ENCODE data around the gene SCAI. TPM values are rescaled to one million over a fixed set of nuclear protein-coding genes. Genes with fewer than 3 reads are reported as not detected.
"Not testable (repeated sequence)": the region's sequence is repeated elsewhere in the genome, so short reads cannot be mapped to it uniquely, and the experiment has no call there.

Gene SCAI
- total RNA-seq, 2 experiments from 2014 or later: 9.0 to 10.8 TPM

DNA sequence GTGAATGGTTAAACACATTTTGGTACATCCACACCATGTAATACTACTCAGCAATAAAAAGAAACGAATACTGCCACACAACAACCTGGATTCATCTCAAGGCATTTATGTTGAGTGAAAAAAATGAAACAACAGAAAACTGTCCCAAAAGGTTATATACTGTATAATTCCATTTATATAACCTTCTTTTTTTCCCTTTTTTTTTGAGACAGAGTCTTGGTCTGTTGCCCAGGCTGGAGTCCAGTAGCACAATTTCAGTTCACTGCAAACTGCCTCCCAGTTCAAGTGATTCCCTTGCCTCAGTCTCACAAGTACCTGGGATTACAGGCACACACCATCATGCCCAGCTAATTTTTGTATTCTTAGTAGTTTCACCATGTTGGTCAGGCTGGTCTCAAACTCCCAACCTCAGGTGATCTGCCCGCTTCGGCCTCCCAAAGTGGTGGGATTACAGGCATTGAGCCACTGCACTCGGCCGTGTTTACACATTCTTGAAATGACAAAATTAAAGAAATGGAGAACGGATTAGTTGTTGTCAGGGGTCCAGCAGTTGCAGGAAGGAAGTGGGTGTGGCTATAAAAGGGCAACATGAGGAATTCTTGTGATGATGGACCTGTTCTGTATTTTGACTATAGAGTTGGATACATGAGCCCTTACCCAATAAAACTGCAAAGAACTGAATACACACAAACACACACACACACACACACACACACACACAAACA, 28.9 kb upstream of the SCAI start:
- DNase-seq: no peak
- Mint-ChIP-seq H3K27me3 (no peaks in the 10 kb centered on the region), H3K36me3 (peaks cover 22% of the 10 kb centered on the region), H3K27ac (peak overlapping the region; percentile 44), H3K9me3 (no peaks in the 10 kb centered on the region), H3K4me1 (ENCODE audit: low read depth) (peaks cover 35% of the 10 kb centered on the region), H3K4me3 (no peak overlapping the region)
- ChIA-PET POLR2A (no interaction called here), CTCF (no interaction called here)
- intact Hi-C loops (cut with micrococcal nuclease): no loop called here

DNA sequence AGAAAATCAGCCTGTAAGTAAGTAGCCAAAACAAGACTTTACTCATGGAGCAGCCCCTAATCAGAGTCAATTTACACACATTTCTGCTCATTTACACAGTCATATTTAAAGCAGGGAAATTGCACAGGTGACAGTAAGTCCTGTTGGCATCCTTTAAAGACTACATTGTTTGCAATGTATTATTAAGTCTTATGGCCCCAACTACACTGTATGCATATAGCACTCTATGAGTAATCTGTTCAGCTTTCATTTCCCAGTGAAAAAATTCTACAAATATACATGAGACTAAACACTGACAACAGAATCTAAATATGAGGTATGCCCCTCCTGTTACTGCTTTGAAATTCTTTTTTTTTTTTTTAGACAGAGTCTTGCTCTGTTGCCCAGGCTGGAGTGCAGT, 26.6 kb upstream of the SCAI start:
- Mint-ChIP-seq H3K27me3 (no peaks in the 10 kb centered on the region), H3K4me1 (ENCODE audit: low read depth) (peaks cover 34% of the 10 kb centered on the region), H3K36me3 (peaks cover 21% of the 10 kb centered on the region), H3K9me3 (no peaks in the 10 kb centered on the region), H3K4me3 (no peak overlapping the region), H3K27ac (no peak overlapping the region)
- intact Hi-C loops (cut with micrococcal nuclease): no loop called here
- DNase-seq: no peak
- ChIA-PET CTCF (no interaction called here), POLR2A (no interaction called here)

DNA sequence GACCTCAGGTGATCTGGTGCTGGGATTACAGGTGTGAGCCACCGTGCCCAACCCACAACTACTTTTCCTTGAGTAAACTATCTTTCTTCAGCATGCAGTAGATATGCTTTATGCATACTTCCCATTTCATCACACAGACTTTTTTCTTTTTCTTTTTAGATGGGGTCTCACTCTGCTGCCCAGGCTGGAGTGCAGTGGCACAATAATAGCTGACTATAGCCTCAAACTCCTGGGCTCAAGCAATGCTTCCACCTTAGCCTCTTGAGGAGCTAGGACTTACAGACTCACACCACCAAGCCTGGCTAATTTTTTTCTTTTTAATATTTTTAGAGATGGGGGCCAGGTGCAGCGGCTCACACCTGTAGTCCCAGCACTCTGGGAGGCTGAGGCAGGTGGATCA, 23.4 kb upstream of the SCAI start:
- Mint-ChIP-seq H3K27me3 (no peaks in the 10 kb centered on the region), H3K4me1 (ENCODE audit: low read depth) (peaks cover 15% of the 10 kb centered on the region), H3K9me3 (no peaks in the 10 kb centered on the region), H3K36me3 (peaks cover 16% of the 10 kb centered on the region), H3K4me3 (no peak overlapping the region), H3K27ac (no peak overlapping the region)
- POLR2A ChIA-PET: no interaction called here
- intact Hi-C loops (cut with micrococcal nuclease): no loop called here
- no peak for DNase-seq
- CTCF ChIA-PET: no interaction called here

DNA sequence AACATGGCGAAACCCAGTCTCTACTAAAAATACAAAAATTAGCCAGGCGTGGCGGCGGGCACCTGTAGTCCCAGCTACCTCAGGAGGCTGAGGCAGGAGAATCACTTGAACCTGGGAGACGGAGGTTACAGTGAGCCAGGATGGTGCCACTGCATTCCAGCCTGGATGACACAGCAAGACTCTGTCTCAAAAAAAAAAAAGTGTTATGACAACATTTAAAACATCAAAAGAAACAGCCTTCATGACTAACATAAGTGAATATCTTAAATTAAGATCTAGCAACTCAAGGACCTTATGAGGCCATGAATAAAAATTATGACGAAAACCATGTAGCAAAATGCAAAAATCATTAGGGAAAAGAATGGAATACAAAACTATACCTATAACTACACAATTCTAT, 19.6 kb upstream of the SCAI start:
- H3K4me1 Mint-ChIP-seq (ENCODE audit: low read depth); POLR2A ChIA-PET; intact Hi-C loops (cut with micrococcal nuclease); H3K36me3 Mint-ChIP-seq; CTCF ChIA-PET; H3K27ac Mint-ChIP-seq; H3K4me3 Mint-ChIP-seq; DNase-seq; H3K9me3 Mint-ChIP-seq; H3K27me3 Mint-ChIP-seq: not testable (repeated sequence)

- Mint-ChIP-seq H3K36me3 (peaks cover 6% of the 10 kb centered on the region), H3K4me1 (ENCODE audit: low read depth) (peaks cover 4% of the 10 kb centered on the region), H3K9me3 (no peaks in the 10 kb centered on the region), H3K27ac (no peak overlapping the region), H3K27me3 (no peaks in the 10 kb centered on the region), H3K4me3 (no peak overlapping the region)
- ChIA-PET CTCF (interaction anchor here (1.3 kb wide), 1 partner anchor 19 kb away, joined by 4 read pairs; the partner anchor contains the start of gene SCAI), POLR2A (no interaction called here)
- intact Hi-C loops (cut with micrococcal nuclease): no loop called here
- no peak for DNase-seq
Measured at GRCh38 chr9:125161284-125161918, 18.1 kb upstream of the SCAI start.

DNA sequence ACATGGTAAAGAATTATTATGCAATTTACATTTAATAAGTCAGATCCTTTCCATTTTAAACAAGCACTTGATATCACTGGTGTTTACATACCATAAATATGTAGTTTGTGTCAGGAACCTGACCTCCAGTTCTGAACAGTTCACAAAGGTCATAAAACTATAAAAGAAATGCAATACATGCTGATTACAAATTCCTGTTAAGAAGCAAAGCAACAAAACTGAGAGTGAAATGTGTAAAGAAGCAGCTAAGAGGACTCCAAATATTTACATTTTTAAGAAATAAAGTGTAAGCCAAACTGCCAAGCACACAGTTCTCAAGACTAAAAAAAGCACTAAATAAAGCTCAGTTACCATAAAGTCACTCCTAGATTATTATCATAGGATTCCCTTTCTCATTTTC, 17.4 kb upstream of the SCAI start:
- POLR2A ChIA-PET: no interaction called here

DNA sequence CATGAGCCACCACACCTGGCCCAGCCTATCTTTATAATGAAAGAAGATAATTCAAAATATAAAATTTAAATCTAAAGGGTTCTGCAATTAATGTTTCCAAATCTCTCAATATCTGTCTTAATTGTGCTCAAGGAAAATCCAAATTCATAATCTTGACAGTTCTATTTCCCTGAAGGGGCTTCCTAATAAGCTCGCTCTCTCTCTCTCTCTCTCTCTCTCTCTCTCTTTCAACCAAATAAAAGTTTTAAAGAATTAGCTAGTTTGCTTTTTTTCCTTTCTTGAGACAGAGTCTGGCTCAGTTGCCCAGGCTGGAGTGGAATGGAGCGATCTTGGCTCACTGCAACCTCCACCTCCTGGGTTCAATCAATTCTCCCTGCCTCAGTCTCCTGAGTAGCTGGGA, 13.2 kb upstream of the SCAI start:
- Mint-ChIP-seq H3K9me3 (no peaks in the 10 kb centered on the region), H3K4me1 (ENCODE audit: low read depth) (no peaks in the 10 kb centered on the region), H3K27ac (no peak overlapping the region), H3K4me3 (no peak overlapping the region), H3K36me3 (peaks cover 16% of the 10 kb centered on the region), H3K27me3 (no peaks in the 10 kb centered on the region)
- CTCF ChIA-PET: no interaction called here
- POLR2A ChIA-PET: no interaction called here
- intact Hi-C loops (cut with micrococcal nuclease): no loop called here
- no peak for DNase-seq

More for the DNA sequence above, 17.4 kb upstream of the SCAI start:
- no peaks in the 10 kb centered on the region for H3K27me3 Mint-ChIP-seq
- no peak overlapping the region for H3K4me3 Mint-ChIP-seq
- no peaks in the 10 kb centered on the region for H3K9me3 Mint-ChIP-seq
- H3K27ac Mint-ChIP-seq: no peak overlapping the region
- no peaks in the 10 kb centered on the region for H3K4me1 Mint-ChIP-seq (ENCODE audit: low read depth)
- no peak for DNase-seq
- peaks cover 6% of the 10 kb centered on the region for H3K36me3 Mint-ChIP-seq
- CTCF ChIA-PET: no interaction called here
- intact Hi-C loops (cut with micrococcal nuclease): no loop called here

DNA sequence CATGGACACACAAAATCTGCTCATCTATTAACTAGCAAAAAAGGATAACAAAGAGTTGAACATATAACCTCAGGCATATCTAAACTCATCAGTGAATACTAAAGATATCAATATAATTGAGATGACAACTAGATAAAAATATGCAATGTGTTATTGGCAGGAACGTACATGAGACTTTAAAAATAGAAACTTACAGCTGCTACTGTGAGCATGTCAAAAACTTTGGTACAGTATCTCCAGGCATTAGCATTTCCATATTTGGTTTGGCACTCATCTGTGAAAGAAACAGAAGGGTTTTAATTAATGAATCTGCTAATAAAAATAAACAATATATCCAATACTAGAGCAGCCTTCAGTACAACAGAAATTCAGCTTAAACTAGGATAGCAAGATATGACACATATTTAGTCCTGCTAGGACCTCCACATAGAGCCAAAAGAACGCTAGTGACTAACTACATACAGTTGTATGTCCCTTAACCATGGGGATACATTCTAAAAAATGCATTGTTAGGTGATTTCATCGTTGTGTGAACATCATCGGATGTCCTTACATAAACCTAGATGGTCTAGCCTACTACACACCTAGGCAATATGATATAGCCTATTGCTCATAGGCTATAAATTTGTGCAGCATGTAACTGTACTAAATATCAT, 10.5 kb upstream of the SCAI start:
- intact Hi-C loops (cut with micrococcal nuclease): no loop called here
- POLR2A ChIA-PET: no interaction called here
- Mint-ChIP-seq H3K27ac (no peak overlapping the region), H3K27me3 (no peaks in the 10 kb centered on the region), H3K4me3 (no peak overlapping the region), H3K36me3 (peaks cover 18% of the 10 kb centered on the region), H3K9me3 (no peaks in the 10 kb centered on the region), H3K4me1 (ENCODE audit: low read depth) (peaks cover 2% of the 10 kb centered on the region)
- CTCF ChIA-PET: no interaction called here
- no peak for DNase-seq

DNA sequence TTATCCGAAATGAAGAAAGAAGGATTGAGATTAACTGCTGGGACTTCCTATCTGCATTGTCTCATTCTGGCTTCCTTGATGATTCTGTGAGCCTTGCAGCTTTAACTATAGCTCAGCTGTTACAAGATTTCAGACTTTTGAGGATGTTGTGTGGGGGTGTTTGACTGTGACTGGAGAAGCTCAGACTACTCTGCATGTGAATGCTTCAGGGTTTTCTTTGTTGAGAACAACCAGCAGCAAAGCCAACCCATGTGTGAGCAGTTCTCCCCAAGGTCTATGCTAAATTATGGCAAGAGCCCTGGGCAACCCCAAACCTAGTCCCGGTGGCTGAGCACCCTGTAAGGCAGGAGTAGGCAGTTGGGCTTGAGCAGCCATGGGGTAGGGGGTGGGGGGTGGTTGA, 8.4 kb upstream of the SCAI start:
- DNase-seq: no peak
- no peaks in the 10 kb centered on the region for H3K9me3 Mint-ChIP-seq
- peaks cover 5% of the 10 kb centered on the region for H3K4me1 Mint-ChIP-seq (ENCODE audit: low read depth)
- ChIA-PET CTCF (no interaction called here), POLR2A (no interaction called here)
- H3K27ac Mint-ChIP-seq: no peak overlapping the region
- peaks cover 18% of the 10 kb centered on the region for H3K36me3 Mint-ChIP-seq
- H3K27me3 Mint-ChIP-seq: no peaks in the 10 kb centered on the region
- H3K4me3 Mint-ChIP-seq: no peak overlapping the region
- intact Hi-C loops (cut with micrococcal nuclease): no loop called here

- Mint-ChIP-seq H3K4me1 (ENCODE audit: low read depth) (peaks cover 11% of the 10 kb centered on the region), H3K27ac (no peak overlapping the region), H3K9me3 (no peaks in the 10 kb centered on the region), H3K4me3 (no peak overlapping the region), H3K27me3 (no peaks in the 10 kb centered on the region), H3K36me3 (peaks cover 18% of the 10 kb centered on the region)
- POLR2A ChIA-PET: no interaction called here
- CTCF ChIA-PET: no interaction called here
- no peak for DNase-seq
- intact Hi-C loops (cut with micrococcal nuclease): no loop called here
Measured at GRCh38 chr9:125150349-125151245, 7.3 kb upstream of the SCAI start.

DNA sequence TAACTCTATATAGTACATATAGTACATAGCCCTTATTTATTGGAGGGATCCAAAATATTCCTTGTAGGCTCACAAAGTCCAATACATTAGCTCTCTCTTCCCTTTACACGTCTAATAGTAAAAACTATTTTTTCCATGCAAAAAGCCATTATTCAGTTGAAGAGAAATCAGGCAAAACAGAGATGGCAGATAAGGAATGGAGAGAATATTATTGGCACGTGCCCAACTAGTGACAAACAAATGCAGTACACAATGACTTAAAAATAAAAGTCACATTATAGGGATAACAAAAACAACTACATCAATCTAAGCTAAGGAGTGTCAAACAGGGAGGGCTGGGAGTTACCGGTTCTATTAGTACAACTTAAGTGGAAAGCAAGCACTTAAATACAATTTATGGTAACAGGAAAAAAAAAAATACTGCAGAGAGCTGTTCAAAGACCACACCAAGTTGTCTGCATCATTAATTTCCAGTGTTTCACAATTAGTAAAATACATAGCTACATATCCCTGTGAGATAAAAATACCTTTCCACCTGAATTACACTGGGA, 4.1 kb upstream of the SCAI start:
- Mint-ChIP-seq H3K36me3 (peaks cover 9% of the 10 kb centered on the region), H3K27me3 (no peaks in the 10 kb centered on the region), H3K4me3 (no peak overlapping the region), H3K27ac (no peak overlapping the region), H3K9me3 (no peaks in the 10 kb centered on the region), H3K4me1 (ENCODE audit: low read depth) (peaks cover 19% of the 10 kb centered on the region)
- no peak for DNase-seq
- intact Hi-C loops (cut with micrococcal nuclease): no loop called here
- ChIA-PET POLR2A (no interaction called here), CTCF (interaction anchor here (0.6 to 1.0 kb wide), 2 partner anchors 152 to 213 kb away, joined by 3 read pairs; no protein-coding TSS in a partner anchor)

- Mint-ChIP-seq H3K4me3 (no peak overlapping the region), H3K27ac (peak overlapping the region; percentile 44), H3K27me3 (no peaks in the 10 kb centered on the region), H3K36me3 (peaks cover 6% of the 10 kb centered on the region), H3K4me1 (ENCODE audit: low read depth) (peaks cover 31% of the 10 kb centered on the region), H3K9me3 (no peaks in the 10 kb centered on the region)
- no peak for DNase-seq
- intact Hi-C loops (cut with micrococcal nuclease): no loop called here
- POLR2A ChIA-PET: no interaction called here
- CTCF ChIA-PET: no interaction called here
Measured at GRCh38 chr9:125146247-125146646, 2.9 kb upstream of the SCAI start.

Measured in activated CD4-positive, alpha-beta memory T cell treated with anti-CD3 and anti-CD28 coated beads for 36 hours (primary cell).